Cerebellar nuclear complex (tissue), 1 donor: ENCODE measurements around the gene ADAMTS4.

Source experiments
- DNase-seq, 2 experiments: peaks; one replicate each; lab custom pipeline; 2025; lab: John Stamatoyannopoulos, UW

Gene ADAMTS4

DNA sequence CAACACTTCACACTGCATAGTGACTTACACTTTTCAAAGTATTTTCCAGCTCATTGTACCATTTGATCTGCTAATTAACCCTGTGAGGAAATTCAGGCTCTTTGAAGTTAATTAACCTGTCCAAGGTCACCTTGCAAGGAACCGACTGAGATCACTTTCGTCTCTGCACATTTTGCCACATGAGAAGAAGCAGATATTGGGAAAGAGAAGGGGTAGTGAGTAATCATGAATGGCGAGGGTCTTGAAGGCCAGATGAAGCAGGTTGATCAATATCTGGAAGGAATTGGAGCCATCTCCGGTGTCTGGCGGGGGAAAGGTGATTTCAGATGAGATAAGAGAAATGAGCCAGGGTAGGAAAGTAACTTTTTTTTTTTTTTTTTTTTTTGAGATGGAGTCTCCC, 21.1 kb upstream of the ADAMTS4 start:
- DNase-seq = no peak

DNA sequence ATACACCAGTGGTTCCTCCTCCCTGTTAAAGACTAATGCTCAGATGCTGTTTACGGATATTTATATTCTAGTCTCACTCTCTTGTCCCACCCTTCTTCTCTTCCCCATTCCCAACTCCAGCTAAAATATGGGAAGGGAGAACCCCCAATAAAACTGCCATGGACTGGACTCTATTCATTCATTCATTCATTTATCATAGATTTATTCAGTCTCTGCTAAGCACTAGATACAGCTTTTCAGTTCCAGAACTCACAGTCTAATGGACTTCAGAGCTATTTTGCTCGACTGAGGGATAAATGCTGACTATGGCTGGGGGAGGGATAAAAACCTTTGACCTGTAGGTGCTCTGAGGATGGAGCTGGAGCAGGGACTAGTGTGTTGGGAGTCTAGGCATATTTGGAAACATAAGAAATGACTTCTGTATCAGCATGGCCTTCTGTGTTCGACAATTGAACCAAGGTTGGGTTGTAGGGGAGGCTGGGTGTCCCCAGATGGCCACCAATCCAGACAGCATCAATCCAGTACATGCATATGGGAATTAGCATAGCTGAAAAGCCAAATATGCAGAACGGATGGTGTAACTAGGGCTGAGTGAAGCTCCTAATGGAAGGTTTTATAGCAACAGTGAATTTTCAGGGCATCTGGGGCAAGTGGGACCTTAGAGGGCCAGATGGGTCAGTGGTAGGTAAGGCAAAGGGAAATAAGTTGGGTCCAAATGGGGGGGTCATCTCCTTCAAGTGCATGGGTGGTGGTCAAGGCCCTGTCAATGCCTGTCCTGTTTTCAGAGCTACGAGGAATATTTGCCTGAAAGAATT, 20.4 kb upstream of the ADAMTS4 start:
- DNase-seq = no peak

DNA sequence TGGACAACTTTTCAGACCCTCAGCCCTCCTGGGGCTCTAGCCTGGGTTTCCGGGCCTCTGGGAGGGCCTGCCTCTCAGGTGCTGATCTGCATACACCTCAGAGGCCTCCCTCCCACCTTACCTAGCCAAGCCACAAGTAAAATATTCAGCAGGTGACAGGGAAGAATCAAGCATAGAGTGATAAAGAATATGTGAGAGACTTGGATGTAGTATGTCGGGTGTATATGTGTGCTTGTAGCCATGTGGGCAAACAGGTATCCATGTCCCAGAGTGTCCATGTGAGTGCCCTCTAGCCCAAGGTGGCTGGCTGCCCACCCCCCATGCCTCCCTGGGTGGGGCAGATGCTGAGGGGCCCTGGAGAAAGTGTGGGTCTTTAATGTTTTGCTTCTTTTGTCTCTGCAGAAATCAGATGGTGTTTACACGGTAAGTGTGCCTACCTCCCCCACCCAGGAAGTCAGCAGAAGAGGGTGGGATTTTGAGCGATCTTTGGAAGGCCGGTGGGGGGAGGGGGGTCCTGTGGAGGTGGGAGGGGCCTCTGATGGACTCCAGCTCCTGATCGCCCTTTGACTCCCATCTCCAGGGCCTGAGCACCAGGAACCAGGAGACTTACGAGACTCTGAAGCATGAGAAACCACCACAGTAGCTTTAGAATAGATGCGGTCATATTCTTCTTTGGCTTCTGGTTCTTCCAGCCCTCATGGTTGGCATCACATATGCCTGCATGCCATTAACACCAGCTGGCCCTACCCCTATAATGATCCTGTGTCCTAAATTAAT, 19.6 kb upstream of the ADAMTS4 start:
- DNase-seq = no peak

DNA sequence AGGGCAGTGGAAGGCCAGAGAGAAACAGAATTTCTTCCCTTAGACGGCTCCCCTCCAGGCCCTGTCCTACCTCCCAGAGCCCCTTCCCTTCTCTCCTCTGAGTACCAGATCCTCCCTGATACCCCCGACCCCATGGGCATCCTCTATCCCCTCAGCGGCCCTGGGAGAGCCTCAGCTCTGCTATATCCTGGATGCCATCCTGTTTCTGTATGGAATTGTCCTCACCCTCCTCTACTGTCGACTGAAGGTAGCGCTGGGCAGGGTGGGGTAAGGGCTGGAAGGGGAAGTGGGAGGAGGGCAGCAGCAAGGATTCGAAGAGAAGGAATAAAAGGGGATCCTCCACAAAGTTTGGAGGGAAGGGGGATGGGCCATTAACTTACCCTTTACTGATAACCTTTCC, 19.0 kb upstream of the ADAMTS4 start:
- DNase-seq = no peak

DNA sequence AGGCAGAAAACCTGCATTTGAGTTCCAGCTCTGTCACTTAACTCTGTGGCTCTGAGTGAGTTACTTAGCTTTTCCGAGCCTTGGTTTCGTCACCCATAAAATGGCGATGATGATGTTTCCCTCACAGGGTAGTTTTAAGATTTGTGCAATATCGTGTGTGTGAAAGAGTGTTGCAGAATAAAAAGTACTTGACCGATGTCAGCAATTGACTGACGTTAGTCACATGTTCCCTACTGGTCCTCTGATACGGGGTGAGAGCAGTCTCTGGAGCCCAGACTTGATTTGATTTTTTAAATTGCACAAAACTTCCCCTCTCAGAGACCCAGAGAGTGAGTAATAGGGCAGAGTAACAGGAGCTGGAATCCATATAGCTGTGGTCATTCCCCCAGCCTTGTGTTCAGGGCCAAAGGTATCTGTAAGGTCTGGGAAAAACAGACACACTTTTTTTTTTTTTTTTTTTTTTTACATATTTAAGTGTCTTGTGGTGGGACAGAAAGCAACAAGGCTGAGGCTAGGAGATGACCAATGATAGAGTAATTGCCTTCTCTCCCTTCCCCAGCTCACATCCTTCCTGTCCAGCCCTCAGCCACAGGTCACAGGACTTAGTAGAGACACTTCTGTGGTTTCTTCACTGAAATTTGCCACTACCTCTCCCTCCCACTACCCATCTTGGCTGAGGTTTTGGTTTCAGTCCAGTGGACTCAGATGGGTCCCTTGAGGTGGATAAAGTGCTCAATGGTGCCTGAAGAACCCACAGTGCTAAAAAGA, 18.3 kb upstream of the ADAMTS4 start:
- DNase-seq = no peak

DNA sequence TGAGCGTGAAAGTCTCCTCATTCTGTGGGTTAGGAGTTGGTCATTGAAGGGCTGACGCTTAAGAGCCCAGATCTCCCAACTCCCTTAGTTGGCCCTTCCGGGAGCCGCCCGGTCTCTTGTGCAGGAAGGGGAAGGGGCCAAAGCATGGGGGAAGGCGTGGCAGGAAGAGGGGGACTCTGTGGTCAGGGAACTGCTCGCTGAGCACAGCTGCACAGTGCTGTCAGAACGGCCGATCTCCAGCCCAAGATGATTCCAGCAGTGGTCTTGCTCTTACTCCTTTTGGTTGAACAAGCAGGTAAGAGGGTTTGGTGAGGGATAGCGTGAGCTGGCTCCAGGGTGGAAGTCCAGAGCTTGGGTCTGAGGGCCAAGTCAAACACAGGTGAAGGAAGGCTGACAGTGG, 16.2 kb upstream of the ADAMTS4 start, which contains the start of gene FCER1G:
Gene FCER1G (plus strand): TSS at position 220 of the 400 bp plus-strand sequence. CDS start 27 bp downstream, at position 247.
- DNase-seq = no peak

DNA sequence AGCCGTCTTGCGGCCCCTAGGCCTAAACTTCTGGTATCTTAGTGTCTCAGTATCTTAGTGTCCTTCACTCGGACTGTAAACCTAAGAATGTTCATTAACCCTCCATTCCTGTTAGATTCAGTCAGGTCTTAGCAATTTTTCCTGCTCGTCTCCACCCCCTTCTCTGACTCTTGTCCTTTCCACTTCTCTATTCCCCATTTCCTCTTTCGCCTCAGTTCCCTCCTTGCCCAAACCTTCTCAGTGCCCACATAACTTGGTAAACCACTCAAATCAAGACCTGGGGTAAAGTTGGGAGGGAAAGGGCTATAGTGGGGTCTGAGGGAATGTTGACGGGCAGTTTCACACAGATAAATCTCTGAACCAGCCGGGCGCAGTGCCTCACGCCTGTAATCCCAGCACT, 15.5 kb upstream of the ADAMTS4 start:
- DNase-seq = no peak

DNA sequence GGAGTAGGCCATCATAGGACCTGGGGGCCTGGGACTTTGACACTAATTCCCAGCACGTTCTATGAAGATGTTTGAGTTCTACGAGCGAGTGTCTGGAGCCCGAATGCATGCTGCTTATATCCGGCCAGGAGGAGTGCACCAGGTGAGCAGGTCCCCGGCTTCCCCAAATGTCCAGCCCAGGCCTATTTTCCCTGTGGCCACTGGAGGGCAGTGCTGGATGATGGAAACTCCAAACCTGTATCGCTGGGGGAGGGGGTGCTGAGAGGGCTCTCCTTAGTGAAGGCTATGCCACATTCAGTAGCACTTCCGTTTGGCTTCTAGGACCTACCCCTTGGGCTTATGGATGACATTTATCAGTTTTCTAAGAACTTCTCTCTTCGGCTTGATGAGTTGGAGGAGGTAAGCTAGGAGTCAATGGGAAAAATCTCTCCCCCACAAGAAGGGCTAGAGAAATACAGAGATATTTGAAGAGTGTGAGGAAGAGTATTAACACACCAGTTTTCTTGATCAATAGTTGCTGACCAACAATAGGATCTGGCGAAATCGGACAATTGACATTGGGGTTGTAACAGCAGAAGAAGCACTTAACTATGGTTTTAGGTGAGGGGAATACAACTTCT, 11.0 kb upstream of the ADAMTS4 start:
- no peak for DNase-seq

DNA sequence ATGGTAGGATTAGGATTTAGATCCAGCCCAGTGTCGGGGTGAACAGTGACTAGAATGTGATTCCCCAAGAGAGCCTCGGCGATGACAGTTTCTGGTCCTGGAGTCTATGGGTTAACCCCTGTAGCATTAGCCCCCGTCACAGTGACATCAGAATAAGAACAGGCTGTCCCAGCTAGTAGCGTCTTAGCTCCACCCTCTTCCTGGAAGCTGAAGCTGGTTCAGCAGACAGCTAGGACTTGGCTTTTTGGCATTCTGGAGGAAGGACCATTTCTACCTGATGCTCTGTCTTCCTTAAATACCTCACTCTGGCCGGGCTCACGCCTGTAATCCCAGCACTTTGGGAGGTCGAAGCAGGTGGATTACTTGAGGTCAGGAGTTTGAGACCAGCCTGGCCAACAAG, 8.3 kb upstream of the ADAMTS4 start:
- DNase-seq = no peak

DNA sequence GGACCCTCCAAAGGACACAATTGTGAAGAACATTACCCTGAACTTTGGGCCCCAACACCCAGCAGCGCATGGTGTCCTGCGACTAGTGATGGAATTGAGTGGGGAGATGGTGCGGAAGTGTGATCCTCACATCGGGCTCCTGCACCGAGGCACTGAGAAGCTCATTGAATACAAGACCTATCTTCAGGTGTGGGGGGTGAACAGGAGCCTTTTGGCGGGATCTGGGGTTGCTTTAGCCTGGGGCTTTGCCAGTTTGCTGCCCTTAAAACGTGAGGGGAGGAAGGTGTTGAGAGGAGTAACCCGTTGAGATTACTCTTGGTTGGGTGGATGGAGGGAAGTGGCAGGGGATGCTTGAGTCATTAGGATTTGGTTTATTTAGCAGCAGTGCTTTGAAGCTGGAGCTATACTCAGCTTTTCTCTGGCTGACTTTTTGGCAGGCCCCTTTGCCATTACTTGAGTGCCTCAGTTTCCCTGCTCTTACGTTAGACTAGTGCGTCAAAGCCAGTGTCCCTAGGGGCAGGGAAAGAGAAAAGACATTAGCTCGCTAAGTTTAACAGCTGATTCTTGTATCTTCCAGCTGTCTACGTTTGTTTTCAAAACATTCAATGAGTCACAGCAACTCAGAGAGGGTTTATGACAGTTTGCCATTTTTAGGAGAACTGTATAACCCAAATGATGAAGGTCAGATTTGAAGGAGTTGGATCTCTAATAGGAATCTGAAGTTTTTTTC, 7.7 kb upstream of the ADAMTS4 start:
- DNase-seq = no peak

DNA sequence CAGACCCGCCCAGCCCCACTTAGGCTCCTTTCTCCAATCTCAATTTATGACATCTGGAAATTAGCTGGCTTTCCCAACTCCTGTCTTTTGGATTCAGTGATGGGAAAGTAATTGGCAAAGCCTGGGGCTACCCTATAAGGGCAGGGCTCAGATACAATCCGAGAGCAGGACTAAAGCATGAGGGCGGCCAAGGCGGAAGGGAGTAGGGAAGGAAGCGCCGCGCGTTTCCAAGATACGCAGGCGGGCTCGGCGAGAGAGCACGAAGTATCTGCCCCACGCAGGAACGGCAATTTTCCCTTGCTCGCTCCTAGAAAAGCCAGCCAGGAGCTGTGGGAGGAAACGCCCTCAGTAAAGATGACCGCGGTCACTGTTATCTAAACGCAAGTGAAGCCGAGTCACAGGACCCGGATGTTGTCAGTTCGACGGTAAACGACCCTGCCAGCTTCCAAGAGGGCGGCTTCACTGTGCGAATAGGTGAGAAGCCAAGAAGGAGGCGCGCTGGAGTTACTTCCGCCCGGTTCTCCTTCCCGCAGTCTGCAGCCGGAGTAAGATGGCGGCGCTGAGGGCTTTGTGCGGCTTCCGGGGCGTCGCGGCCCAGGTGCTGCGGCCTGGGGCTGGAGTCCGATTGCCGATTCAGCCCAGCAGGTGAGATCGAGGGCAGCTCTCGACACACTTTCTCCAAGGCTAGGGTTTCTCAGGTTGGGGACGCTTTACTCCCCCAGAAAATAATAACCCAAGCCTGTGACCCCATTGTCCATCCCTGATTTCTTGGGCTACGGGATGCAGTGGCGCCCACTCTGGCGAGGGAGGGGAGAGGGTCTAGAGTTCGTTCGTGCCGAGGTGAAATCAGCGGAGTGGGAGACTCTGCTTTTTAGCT, 3.2 kb upstream of the ADAMTS4 start, which contains the start of gene NDUFS2:
Gene NDUFS2 (plus strand): TSS at position 532 of the 877 bp plus-strand sequence. CDS start 19 bp downstream, at position 551.
- peak; percentile 85 to 94 for DNase-seq

DNA sequence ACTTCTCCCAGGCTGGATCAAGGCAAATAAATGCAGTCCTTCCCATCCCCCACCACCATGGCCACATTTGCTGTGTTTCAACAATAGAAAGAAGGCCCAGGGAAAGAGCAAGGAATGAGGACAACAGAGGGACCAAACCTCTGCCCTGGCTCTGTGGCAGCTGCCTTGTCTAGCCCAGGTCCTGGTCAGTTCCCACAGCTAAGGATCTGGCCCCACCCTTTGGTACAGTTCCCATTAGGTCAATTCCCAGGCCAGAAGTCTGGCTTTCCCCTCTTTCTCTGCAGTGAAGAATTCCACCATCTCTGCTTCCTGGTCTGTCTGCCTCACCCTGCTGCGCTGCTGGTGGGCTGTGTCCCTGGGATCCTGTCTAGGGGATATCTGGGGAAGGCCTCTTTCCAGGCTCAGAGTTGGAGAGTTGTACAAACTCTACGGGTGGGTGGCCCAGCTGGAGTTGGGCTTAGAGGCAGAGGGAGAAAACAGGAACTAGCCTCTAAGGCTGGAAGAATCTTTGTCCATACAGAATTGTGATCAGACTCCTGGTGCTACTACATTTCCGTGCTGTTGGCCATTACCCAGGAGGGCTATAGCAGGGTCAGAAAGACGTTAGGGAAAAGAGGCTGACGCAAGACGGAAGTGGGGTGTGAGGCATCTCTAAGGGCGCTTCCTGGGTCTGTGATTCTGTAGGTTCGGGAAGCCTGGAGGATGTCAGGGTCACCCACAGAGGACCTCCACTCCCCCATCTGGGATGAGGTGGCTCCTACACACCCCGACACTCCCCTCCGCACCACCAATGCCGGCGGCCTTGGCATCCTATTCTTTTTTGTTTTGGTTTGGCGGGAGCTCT, 2.4 kb upstream of the ADAMTS4 start:
- DNase-seq = no peak

DNA sequence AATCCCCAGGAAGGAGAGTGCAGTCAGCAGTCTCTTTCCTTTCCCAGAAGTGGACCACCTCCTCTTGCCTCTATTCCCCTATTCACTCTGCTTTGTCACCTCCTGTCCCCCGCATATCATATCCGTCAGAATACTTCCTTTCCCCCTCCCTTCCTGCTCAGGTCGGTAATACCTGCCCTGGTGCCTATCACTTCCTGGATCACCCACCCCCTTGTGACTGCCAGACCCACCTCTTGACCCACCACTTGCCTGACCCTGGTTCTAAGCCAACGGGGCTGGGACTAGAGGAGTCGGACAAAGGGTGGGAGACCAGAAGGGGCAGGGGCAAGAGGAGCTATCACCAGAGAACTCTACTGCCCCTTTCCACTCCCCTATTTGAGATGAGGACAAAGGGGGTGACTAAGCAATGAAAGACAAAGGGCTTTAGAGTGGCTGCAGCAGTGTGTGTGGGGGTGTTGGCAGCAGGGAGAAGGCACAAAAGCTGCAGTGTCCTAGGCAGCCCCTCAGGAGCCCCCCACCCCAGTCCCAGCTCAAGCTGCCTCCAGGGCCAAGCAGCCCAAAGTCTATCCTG, 1.7 kb upstream of the ADAMTS4 start:
- DNase-seq = no peak

DNA sequence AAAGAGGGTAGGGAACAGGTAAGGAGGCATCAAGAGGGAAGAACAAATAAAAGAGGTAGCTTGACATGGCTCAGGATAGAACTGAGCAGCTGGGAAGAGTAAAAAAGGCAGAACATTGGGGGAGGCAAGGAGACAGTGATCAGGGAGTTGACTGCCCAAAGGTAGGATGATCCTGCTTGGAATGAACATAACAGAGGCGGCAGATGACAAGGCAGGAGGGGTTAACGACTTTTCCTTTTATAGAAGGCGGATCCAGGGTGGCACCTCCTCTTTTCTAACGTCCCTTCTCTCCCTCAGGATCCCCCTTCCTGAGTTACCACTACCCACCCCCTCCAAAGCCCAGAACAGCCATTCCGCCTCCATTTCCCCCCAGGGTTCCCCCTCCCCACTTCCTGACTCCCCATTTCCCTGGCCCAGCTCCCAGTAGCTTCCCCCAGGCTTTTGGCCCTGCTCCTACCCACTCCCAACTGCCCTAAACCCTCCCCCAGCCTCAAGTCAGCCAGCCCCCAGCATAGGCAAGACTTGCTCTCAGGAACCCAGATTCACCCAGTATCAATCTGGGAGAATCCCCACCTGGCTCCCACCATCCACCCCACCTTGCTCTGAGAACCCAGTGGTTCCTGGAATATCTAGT, 769 bp upstream of the ADAMTS4 start:
- no peak for DNase-seq

DNA sequence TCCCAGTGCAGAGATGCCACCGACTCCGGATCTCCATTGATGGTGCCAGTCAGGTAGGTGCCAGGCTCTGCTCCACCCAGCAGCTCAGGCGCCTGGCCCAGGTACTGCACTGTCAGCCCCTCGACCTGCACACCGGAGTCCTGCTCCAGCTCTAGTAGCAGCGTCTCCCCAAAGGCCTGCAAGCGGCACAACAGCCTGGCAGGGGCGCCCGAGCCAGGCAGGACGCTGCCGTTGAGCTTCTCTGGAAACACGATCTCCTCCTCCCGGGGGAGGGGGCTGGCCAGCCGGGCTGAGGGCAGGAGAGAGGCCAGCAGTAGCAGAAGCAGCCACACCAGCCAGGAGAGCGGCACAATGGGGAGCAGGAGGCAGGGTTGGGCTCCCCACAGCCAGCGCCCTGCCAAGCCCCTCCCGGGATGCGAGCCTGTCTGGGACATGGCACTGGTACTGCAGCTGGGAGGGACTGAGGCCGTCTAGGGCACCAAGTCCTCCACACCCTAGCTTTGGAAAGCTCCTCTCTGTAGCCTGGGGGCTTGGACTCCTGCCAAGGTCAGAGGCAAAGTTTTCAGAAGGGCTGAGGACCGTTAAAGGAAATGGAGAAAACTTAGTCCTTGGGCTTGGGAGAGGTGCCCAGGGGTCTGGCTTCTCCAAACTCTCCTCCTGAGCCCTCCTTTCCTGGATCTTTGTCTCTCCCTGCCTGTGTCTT, 509 bp downstream of the ADAMTS4 start:
- no peak for DNase-seq

DNA sequence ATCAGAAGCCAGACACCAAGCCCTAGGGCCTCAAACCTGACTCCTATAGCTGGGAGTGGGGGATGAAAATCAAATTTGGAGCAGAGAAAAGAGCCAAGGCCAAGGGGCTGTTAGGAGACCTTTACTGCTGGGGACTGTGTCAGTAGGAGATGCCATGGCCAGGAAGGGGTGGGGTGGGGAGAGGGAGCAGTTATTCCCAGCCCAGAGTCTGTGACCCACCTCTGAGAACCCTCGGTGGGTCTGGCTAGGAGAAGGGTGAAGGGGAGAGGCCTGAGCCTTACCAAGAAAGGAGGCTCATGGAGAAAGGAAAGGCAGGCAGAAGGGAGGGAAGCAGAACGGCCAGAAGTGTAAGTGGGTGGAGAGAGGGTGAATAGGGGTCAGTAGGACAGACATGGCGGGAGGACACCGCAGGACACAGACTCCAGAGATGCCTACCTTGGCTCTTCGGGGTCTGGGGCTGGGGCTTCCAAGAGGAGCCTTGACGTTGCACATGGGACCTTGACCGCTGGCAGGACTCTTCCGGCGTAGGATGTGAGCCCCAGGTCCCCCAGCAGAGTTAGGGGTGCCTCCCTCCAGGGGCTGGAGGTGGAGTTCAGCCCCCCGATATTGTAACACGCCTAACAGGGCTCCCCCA, 1.2 kb downstream of the ADAMTS4 start:
- DNase-seq = no peak
